HG03439 (cell line): ENCODE measurements around the gene GAB2.
"Not testable (repeated sequence)": the region's sequence is repeated elsewhere in the genome, so short reads cannot be mapped to it uniquely, and the experiment has no call there.

Experiments used
- ATAC-seq: cut with Tn5 transposase; IDR thresholded peaks from one replicate; pipeline ENCODE4 v1.9.1; 2021; ENCODE audit warnings: mild to moderate bottlenecking, moderate library complexity; ENCODE audit not compliant: unreplicated experiment

GAB2 gene

DNA sequence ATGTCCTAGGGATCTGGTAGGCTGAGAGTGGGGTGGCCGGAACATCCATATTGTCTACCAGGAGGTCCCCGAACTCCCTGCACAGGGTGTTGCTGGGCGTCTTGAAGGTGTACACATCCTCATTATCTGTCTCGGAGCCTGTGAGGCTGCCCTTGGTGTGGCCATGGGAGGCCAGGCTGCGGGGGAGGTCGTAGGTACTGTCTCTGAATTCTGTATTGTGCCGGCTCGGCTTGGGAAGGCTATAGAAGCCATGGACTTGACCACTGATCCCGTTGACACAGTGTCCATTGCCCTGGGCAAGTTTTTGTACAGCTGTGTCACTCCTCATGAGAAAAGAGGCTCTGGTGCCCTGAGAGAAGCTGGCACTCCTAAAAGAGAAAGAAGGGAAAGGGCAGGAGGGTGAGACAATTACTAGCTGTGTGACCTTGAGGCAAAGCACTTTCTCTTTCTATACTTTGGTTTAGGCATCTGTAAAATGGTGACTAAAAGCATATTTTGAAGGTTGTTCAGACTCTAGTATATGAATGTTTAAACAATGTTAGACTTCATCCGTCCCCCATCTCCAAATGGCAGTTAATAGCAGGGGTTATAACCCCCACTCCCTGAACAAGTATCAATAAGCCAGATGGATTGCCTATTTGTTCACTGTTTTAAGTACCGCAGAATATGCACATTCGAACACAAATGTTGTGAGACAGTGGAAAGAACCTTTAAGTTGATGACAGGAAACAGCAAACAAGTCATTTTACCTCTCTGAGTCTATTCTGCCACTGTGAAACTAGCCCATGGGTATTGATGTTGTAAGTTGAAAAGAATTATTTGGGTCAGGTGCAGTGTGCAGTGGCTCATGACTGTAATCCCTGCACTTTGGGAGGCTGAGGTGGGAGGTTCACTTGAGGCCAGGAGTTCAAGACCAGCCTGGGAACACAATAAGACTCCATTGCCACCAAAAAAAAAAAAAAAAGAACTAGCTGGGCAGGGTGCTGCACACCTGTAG is 190.6 kb downstream of the GAB2 start:
- ATAC-seq = no peak

DNA sequence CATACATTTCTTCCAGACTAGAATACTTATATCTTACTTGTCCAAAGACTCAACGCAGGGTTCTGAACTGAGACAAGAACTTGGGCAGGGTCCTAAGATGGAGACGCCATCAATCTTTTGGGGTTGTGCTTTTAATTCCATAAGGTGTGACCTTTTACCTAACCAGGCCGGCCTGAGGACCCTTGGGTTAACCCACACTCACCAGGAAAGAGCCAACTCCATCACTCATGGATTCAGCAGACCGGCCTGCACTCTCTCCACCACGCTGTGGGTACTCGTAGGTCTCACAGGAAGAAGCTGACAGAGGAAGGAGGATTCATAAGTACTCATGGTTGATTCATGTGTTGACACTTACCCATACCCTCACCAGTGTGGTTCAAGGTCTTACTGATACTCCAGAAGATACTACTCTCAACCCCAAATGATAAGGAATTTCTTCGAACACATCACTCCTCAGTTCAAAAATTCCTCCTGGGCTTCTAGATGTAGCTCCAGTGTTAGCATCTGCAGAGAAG is 192.7 kb downstream of the GAB2 start:
- no peak for ATAC-seq

- no peak for ATAC-seq
These were observed 193.1 kb downstream of the GAB2 start for GRCh38 chr11:78224506-78224905.

GRCh38 chr11:78223320-78223954 is 194.2 kb downstream of the GAB2 start:
- peak; percentile 52 for ATAC-seq

DNA sequence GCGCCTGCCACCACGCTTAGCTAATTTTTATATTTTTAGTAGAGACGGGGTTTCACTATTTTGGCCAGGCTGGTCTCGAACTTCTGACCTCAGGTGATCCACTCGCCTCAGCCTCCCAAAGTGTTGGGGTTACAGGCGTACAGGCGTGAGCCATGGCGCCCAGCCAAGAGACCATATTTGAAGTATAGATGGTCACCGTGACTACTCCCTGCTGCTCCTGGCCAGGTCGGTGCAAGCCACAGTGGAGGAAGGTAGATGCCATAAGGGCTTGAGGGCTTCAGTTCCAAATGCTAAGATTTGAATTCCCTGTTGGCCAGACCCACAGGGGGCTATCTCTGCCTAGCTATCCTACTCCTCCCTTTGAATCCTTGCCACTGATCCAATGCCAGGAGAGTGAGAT is 194.9 kb downstream of the GAB2 start:
- ATAC-seq = not testable (repeated sequence)

DNA sequence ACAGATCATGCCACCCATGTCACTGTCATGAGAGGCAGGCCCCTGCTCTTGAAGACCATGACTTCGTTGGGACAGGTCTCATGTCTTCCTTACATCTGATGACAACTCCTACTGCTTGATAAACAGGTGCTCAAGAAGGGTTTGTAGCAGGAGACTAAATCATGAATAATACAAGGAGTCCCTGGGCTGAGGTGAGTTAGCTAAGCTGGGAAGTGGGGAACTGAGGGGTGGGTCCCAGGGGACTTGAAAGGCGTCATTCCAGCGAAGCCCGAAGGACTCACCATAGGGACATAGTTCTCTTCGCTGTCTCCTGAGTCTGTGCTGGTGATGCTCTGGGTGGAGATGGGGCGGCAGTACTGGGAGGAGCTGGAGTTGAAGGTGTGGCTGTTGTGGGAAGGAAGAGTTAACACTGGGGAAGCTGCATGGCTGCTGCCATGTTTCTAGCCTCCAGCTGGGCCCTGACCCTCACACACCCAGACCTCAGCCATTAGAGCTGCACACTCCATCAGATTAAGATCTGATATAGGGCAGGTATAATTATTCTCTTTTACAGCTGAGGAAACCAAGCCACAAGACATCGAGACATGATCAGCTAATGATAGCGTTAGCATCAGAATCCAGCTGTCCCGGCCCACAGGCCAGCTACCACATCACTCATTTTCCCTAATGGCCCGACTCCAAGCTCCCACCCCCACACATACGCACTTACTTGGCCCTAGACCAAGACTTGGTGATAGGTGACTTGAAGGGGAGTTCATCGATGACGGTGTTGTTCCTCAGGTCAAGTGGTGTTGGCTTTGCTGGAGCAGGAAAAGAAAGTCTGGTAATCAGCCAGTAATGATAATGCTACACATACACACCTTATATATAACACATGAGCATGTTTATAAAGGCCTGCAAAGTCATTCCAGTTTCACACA is 196.0 kb downstream of the GAB2 start:
- no peak for ATAC-seq

DNA sequence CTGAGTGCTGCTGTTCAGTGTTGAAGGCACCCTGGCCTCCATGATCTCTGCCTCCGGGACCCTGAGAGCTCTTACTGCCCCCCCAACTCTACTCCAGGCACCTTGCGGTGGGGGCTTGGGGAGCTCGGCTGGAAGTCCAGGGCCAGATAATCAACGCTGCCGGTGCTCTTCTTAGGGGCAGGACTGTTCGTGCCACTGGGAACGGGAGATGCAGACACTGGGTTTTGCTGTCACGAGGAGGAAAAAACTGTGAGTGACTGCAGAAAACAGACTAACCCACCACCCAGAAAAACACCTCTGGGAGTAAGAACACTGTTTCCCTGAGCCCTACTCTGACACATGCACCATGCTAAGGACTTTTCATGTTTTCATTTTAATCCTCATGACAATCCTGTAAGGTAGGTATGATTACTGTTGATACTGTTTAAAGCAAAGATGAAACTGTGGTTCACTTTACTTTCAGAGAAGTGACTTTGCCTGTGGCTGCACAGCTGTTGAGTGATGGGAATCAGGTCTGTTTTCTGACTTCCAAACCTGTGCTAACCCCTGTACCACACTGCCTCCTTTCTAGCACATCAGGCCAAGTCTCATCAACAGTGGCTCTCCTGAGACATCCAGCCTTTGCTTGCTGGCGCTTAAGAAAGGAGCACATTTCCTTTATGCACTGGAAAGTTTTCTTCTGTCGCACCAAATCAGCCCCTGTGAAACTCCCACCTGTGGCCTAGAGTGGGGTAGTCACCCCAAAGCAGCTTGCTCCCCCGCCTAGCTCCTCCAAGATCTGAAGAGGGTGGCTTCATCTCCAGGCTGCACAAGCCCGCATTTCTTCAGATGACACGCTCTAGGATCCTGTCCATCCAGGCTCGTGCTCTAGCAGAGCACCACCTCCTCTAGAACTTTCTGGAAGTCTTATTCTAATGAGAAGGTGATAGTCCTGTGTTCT is 197.1 kb downstream of the GAB2 start:
- ATAC-seq = no peak

DNA sequence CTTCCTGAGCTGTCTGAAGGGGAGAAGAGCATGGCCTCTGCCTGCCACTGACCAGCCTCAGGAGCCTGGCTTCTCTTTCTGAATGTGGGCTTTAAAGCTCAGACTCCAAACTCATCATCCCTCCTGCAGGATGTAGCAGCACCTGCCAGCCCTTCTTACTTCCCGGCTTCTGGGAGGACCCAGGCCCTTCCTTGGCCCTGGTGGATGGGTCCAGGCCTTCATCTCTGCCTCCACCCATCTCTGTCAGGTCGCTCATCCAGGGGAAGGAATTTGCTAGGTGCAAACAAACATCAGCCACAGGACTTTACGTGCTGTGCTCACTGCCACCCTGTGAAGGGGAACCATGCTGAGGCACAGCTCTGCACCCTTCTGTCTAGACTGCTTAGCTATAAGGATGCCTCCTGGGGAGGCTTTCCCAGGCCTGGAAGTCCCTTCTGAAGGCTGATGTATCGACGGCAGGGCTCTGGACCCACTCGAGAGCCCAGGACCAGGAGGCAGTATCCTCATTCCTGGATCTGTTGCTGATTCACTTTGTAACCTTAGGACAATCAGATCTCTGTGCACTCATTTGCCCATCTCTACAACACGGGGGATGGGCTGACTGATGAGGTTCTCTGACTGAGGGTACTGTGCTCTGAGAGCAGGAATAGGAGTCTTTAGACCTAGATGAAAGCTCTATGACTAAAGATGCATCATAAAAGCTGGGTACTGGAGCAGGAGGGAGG is 198.0 kb downstream of the GAB2 start:
- no peak for ATAC-seq

DNA sequence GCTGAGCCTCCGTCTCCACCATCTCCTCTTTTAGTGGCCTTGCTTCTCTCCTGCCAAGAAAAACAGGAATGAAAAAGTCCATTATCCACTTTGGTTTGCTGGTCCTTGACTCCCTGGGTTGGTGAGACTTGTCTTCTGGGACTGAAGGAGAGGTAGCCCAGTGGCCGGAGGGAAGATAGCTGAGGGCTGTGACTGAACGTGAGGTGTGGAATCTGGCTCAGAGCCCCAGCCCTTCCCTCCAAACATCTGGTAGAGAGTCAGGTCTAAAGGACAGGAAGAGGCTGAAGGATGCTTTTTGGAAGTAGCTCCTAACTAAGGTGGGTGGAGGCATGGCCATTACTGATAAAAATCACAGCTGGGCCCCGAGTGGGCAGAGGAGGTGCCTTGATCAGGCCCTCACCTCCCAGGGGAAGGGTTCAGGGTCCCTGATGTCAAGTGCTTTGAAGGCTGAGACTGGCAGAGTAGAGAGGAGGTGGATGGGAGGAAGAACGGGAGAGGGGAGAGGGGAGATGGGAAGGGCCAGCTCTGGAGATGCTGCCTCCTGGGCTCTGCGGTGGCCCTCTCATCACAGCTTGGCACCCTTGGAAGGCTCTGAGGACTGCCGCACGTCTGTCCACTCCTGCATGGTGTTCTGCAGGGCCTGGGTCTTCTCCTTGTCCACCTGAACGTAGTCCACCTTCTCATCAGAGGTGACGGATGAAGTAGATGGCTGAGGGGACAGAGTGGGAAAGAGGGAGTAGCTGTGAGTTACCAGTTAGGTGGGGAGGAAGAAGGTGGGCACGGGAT is 198.7 kb downstream of the GAB2 start:
- no peak for ATAC-seq

DNA sequence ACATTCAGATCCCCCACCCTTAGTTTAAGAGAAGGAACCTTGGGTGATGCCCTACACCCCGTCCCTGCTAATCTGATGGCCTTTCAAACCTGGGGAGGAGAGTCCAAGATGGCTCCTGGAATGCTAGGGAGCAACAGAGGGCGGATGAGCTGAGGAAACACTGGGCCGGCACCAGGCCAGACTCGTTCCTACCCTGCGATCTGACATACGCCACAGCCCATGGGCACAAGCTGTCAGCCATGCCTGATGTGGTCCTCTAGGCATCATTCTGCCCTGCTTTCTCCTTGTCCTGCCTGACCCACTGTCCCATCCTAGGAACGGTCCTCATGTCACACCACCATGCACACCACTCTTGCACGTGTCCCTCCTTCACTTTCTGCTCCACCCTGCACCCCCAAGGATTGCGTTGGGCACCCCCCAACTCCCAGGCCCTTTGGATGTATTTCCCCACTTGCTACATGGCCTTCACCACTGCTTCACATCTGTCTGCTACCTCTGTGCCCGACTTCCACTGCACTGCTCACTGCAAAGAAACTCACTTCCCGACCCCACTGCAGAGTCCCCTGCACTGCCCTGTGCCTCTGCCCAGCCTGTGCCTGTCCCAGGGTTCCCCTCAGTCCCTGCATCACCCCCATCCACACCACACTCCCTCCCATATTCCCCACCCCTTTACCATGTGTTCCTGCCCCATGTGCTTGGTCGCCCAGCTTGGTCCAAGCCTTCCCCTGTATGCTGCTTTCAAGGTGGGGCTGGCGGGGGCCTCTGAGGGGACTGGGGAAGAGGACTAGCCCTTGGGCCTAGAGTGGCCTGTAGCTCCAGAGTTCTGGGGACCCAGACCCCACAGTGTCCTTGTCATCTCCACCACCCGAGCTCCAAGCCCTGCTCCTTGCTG is 199.7 kb downstream of the GAB2 start:
- ATAC-seq = no peak

DNA sequence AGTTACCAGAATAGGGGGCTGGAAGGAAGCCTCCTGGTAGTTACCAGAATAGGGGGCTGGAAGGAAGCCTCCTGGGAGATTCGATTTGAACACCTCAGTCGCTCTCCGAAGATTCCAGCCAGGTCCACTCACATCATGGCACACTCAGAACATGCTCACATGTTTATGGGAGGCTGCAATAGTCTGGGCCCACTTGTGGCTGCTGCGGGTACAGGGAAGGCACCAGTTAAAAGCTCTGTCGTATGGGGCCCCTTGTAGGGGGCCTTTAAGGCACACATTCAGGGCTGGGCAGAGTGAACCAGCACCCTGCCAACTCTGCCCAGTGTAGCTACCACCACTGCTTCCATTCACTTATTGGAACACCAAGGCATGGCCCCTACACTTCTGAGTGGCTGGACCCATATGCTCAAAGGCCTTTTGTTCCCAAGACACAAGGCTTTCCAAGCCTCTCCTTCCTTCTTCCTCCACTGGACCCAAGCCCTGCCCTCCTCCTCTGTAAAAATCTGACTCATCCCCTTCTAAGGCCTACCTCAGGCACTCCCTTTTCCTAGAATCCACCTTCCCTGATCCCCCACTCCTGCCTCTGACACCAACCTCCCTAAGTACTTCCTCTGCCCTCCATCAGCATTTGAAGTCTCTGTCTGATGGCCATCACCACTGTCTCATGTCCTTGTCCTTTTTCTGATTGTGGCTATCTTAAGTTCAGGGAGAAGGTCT is 200.9 kb downstream of the GAB2 start:
- ATAC-seq = no peak

GRCh38 chr11:78216021-78216420 is 201.6 kb downstream of the GAB2 start:
- ATAC-seq = no peak

- no peak for ATAC-seq
These were observed 203.1 kb downstream of the GAB2 start for GRCh38 chr11:78214331-78215194.

GRCh38 chr11:78213526-78214330 is 203.9 kb downstream of the GAB2 start:
- no peak for ATAC-seq
